Thyroid gland (tissue), 4 donors: ENCODE results near the gene NSRP1.

ENCODE experiments used
- POLR2A ChIP-seq, 2 donors: fragments of 450-650 bp; IDR thresholded peaks; one replicate each; pipeline ENCODE4 v1.6.1; 2017; ENCODE audit warnings: antibody characterized with exemption in 2 of 2, mild to moderate bottlenecking in 2 of 2, moderate library complexity in 1 of 2
- TF ChIP-seq, protein P1 (sequence below), 6 experiments: fragments of 200-600 bp in 3 of 6; fragments of 450-650 bp in 3 of 6; sonication (generic) in 3 of 6; IDR thresholded peaks; one replicate each; pipeline ENCODE4 v1.5.1; 2016 to 2019; ENCODE audit warnings: antibody characterized with exemption in 6 of 6, mild to moderate bottlenecking in 2 of 6, inconsistent platforms in 1 of 6, moderate library complexity in 1 of 6

- TF ChIP-seq, protein P1, sequence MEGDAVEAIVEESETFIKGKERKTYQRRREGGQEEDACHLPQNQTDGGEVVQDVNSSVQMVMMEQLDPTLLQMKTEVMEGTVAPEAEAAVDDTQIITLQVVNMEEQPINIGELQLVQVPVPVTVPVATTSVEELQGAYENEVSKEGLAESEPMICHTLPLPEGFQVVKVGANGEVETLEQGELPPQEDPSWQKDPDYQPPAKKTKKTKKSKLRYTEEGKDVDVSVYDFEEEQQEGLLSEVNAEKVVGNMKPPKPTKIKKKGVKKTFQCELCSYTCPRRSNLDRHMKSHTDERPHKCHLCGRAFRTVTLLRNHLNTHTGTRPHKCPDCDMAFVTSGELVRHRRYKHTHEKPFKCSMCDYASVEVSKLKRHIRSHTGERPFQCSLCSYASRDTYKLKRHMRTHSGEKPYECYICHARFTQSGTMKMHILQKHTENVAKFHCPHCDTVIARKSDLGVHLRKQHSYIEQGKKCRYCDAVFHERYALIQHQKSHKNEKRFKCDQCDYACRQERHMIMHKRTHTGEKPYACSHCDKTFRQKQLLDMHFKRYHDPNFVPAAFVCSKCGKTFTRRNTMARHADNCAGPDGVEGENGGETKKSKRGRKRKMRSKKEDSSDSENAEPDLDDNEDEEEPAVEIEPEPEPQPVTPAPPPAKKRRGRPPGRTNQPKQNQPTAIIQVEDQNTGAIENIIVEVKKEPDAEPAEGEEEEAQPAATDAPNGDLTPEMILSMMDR (IDR thresholded peaks at IDR 0.05), result no peak
- TF ChIP-seq POLR2A (IDR thresholded peaks at IDR 0.05), result no peak
Observed at GRCh38 chr17:30218799-30219198, 102.2 kb downstream of the NSRP1 start.
